ENCODE data around the gene FBXL5. TPM values are rescaled to one million over a fixed set of nuclear protein-coding genes. Genes with fewer than 3 reads are reported as not detected.

The FBXL5 gene
- total RNA-seq, 1 donor from 2014 or later = 91.6 TPM

GRCh38 chr4:15575966-15576365, 79.2 kb downstream of the FBXL5 start:
- no peak overlapping the region for H3K27ac ChIP-seq (replicated peaks)
- TF ChIP-seq CTCF (IDR thresholded peaks at IDR 0.05; ENCODE audit: borderline replicate concordance) = no peak
- DNase-seq = no peak
- H3K4me1 ChIP-seq = peaks cover 6% of the 10 kb centered on the region
- H3K36me3 ChIP-seq = peaks cover 14% of the 10 kb centered on the region
- H3K27me3 ChIP-seq (ENCODE audit: low read depth) = no peaks in the 10 kb centered on the region
- intact Hi-C loops (cut with micrococcal nuclease) = no loop called here
- no peak overlapping the region for H3K4me3 ChIP-seq
- no peaks in the 10 kb centered on the region for H3K9me3 ChIP-seq (replicated peaks)

GRCh38 chr4:15569746-15570145, 85.4 kb downstream of the FBXL5 start:
- Histone ChIP-seq H3K9me3 (replicated peaks) (no peaks in the 10 kb centered on the region), H3K4me3 (no peak overlapping the region), H3K27me3 (ENCODE audit: low read depth) (no peaks in the 10 kb centered on the region), H3K36me3 (peaks cover 59% of the 10 kb centered on the region), H3K4me1 (no peaks in the 10 kb centered on the region), H3K27ac (replicated peaks) (no peak overlapping the region)
- intact Hi-C loops (cut with micrococcal nuclease) = no loop called here
- TF ChIP-seq CTCF (IDR thresholded peaks at IDR 0.05; ENCODE audit: borderline replicate concordance) = no peak
- DNase-seq = no peak

GRCh38 chr4:15568821-15569220, 86.3 kb downstream of the FBXL5 start:
- DNase-seq = no peak
- no peaks in the 10 kb centered on the region for H3K4me1 ChIP-seq
- no peaks in the 10 kb centered on the region for H3K27me3 ChIP-seq (ENCODE audit: low read depth)
- no peaks in the 10 kb centered on the region for H3K9me3 ChIP-seq (replicated peaks)
- TF ChIP-seq CTCF (IDR thresholded peaks at IDR 0.05; ENCODE audit: borderline replicate concordance) = no peak
- H3K4me3 ChIP-seq = no peak overlapping the region
- no peak overlapping the region for H3K27ac ChIP-seq (replicated peaks)
- intact Hi-C loops (cut with micrococcal nuclease) = no loop called here
- H3K36me3 ChIP-seq = peaks cover 67% of the 10 kb centered on the region

- TF ChIP-seq CTCF (IDR thresholded peaks at IDR 0.05; ENCODE audit: borderline replicate concordance) = no peak
- Histone ChIP-seq H3K4me1 (no peaks in the 10 kb centered on the region), H3K9me3 (replicated peaks) (no peaks in the 10 kb centered on the region), H3K4me3 (no peak overlapping the region), H3K27ac (replicated peaks) (no peak overlapping the region), H3K36me3 (peaks cover 60% of the 10 kb centered on the region), H3K27me3 (ENCODE audit: low read depth) (no peaks in the 10 kb centered on the region)
- no peak for DNase-seq
- intact Hi-C loops (cut with micrococcal nuclease) = no loop called here
Observed at GRCh38 chr4:15563871-15564270, 91.3 kb downstream of the FBXL5 start.

GRCh38 chr4:15562623-15563022, 92.5 kb downstream of the FBXL5 start:
- Histone ChIP-seq H3K4me1 (no peaks in the 10 kb centered on the region), H3K9me3 (replicated peaks) (no peaks in the 10 kb centered on the region), H3K27ac (replicated peaks) (no peak overlapping the region), H3K36me3 (peaks cover 48% of the 10 kb centered on the region), H3K27me3 (ENCODE audit: low read depth) (no peaks in the 10 kb centered on the region), H3K4me3 (no peak overlapping the region)
- DNase-seq = no peak
- intact Hi-C loops (cut with micrococcal nuclease) = no loop called here
- no peak for TF ChIP-seq CTCF (IDR thresholded peaks at IDR 0.05; ENCODE audit: borderline replicate concordance)

- DNase-seq = no peak
- TF ChIP-seq CTCF (IDR thresholded peaks at IDR 0.05; ENCODE audit: borderline replicate concordance) = no peak
- Histone ChIP-seq H3K36me3 (peaks cover 47% of the 10 kb centered on the region), H3K4me3 (no peak overlapping the region), H3K27ac (replicated peaks) (no peak overlapping the region), H3K27me3 (ENCODE audit: low read depth) (no peaks in the 10 kb centered on the region), H3K4me1 (no peaks in the 10 kb centered on the region), H3K9me3 (replicated peaks) (no peaks in the 10 kb centered on the region)
- intact Hi-C loops (cut with micrococcal nuclease) = no loop called here
Observed at GRCh38 chr4:15562114-15562513, 93.0 kb downstream of the FBXL5 start.

All from left ventricle myocardium inferior (tissue), 1 donor.